Neuronal stem cell (in vitro differentiated cells): ENCODE measurements around the gene TRAPPC3.
A peak's percentile ranks its signal among the peaks of the same experiment; 100 is the strongest.

ENCODE experiments used
- DNase-seq: peaks from one replicate; pipeline ENCODE4 v3.0.0-alpha.2; 2013; ENCODE audit warnings: low spot score
- H2AFZ ChIP-seq: one replicate; pipeline ENCODE4 v1.6.1; 2013; ENCODE audit warnings: mild to moderate bottlenecking, low read length, inconsistent platforms
- H2AK5ac ChIP-seq: 2 replicates; pipeline ENCODE4 v1.6.1; 2013; ENCODE audit warnings: low read depth, mild to moderate bottlenecking, inconsistent platforms, low read length, moderate library complexity, mixed read lengths
- H2BK120ac ChIP-seq: 2 replicates; pipeline ENCODE4 v1.6.1; 2013; ENCODE audit warnings: low read depth, mild to moderate bottlenecking, inconsistent platforms, low read length, moderate library complexity, mixed read lengths
- H2BK12ac ChIP-seq: one replicate; pipeline ENCODE4 v1.6.1; 2013; ENCODE audit warnings: low read length, inconsistent platforms
- H2BK15ac ChIP-seq: 2 replicates; pipeline ENCODE4 v1.6.1; 2013; ENCODE audit warnings: mild to moderate bottlenecking, low read length, inconsistent platforms, mixed read lengths
- H2BK5ac ChIP-seq: one replicate; pipeline ENCODE4 v1.6.1; 2013; ENCODE audit warnings: inconsistent platforms, mild to moderate bottlenecking, low read length, moderate library complexity
- H3K14ac ChIP-seq: one replicate; pipeline ENCODE4 v1.6.1; 2013; ENCODE audit warnings: low read length, inconsistent platforms
- H3K18ac ChIP-seq: 2 replicates; pipeline ENCODE4 v1.6.1; 2013; ENCODE audit warnings: low read length, inconsistent platforms
- H3K23ac ChIP-seq: 2 replicates; pipeline ENCODE4 v1.6.1; 2013; ENCODE audit warnings: low read depth, mild to moderate bottlenecking, mixed read lengths, low read length, inconsistent platforms; ENCODE audit not compliant: poor library complexity
- H3K27ac ChIP-seq: replicated peaks from 3 replicates; pipeline ENCODE4 v1.5.1; 2013; ENCODE audit warnings: low read length, inconsistent platforms
- H3K27me3 ChIP-seq, 3 experiments: 2 replicates each; pipeline ENCODE4 v1.6.1; 2013; ENCODE audit warnings: low read length in 3 of 3, mild to moderate bottlenecking in 2 of 3, inconsistent platforms in 1 of 3, low read depth in 1 of 3, mixed read lengths in 1 of 3, moderate library complexity in 1 of 3; ENCODE audit not compliant: control insufficient read depth in 3 of 3, insufficient read depth in 3 of 3
- H3K36me3 ChIP-seq, 2 donors: replicated peaks in 1 of 2; 2 replicates each; pipeline ENCODE4 v1.6.1; 2013; ENCODE audit warnings: low read length in 2 of 2; ENCODE audit not compliant: control insufficient read depth in 2 of 2, insufficient read depth in 2 of 2
- H3K4ac ChIP-seq: 2 replicates; pipeline ENCODE4 v1.6.1; 2013; ENCODE audit warnings: inconsistent platforms, mild to moderate bottlenecking, low read length, moderate library complexity
- H3K4me1 ChIP-seq, 2 donors: 1 replicate in 1 of 2; 2 replicates in 1 of 2; pipeline ENCODE4 v1.6.1; 2013; ENCODE audit warnings: low read length in 2 of 2, low read depth in 1 of 2; ENCODE audit not compliant: control insufficient read depth in 2 of 2, insufficient read depth in 1 of 2
- H3K4me2 ChIP-seq: one replicate; pipeline ENCODE4 v1.6.1; 2013; ENCODE audit warnings: mild to moderate bottlenecking, low read length, inconsistent platforms; ENCODE audit not compliant: insufficient read depth, poor library complexity, severe bottlenecking
- H3K4me3 ChIP-seq, 2 donors: 2 replicates each; pipeline ENCODE4 v1.5.1; 2013; ENCODE audit warnings: low read length in 2 of 2, mild to moderate bottlenecking in 2 of 2, inconsistent platforms in 1 of 2, moderate library complexity in 1 of 2
- H3K79me1 ChIP-seq: one replicate; pipeline ENCODE4 v1.6.1; 2013; ENCODE audit warnings: low read depth, mild to moderate bottlenecking, inconsistent platforms, low read length, moderate library complexity
- H3K9ac ChIP-seq: one replicate; pipeline ENCODE4 v1.6.1; 2013; ENCODE audit warnings: mild to moderate bottlenecking, low read depth, low read length, inconsistent platforms; ENCODE audit not compliant: poor library complexity
- H3K9me3 ChIP-seq, 2 donors: replicated peaks in 1 of 2; 2 replicates each; pipeline versions ENCODE3 to v1.6.1; 2013; ENCODE audit warnings: low read length in 2 of 2, mild to moderate bottlenecking in 2 of 2, inconsistent platforms in 1 of 2, low read depth in 1 of 2, mixed read lengths in 1 of 2, moderate library complexity in 1 of 2; ENCODE audit not compliant: control insufficient read depth in 2 of 2, insufficient read depth in 1 of 2
- H4K8ac ChIP-seq: one replicate; pipeline ENCODE4 v1.6.1; 2013; ENCODE audit warnings: low read depth, mild to moderate bottlenecking, inconsistent platforms, low read length, moderate library complexity
- H4K91ac ChIP-seq: one replicate; pipeline ENCODE4 v1.6.1; 2013; ENCODE audit warnings: low read length, low read depth, mild to moderate bottlenecking, inconsistent platforms; ENCODE audit not compliant: poor library complexity
- WGBS, 2 donors: extraction: QIAGEN DNeasy Blood & Tissue Kit; methylation state at CpG; one replicate each; pipeline ENCODE4 v1.1.7; 2013; ENCODE audit warnings: missing lambda C conversion rate in 2 of 2, mixed read lengths in 1 of 2; ENCODE audit not compliant: insufficient read length in 2 of 2, insufficient replicate concordance in 1 of 2; ENCODE audit errors: extremely low coverage in 2 of 2; 5-methylcytosine and 5-hydroxymethylcytosine counted together

TRAPPC3 gene

GRCh38 chr1:36088577-36089392, 60.5 kb downstream of the TRAPPC3 start, which contains the start of gene ADPRS:
ADPRS (plus strand) TSS chr1:36088892; CDS start chr1:36088905, 13 bp downstream.
- Histone ChIP-seq H3K4ac (peak within 1 kb of the TSS; percentile 94), H3K14ac (peak within 1 kb of the TSS; percentile 98), H4K91ac (no peak within 1 kb of the TSS), H2BK12ac (no peak within 1 kb of the TSS), H4K8ac (peak within 1 kb of the TSS; percentile 99), H3K18ac (peak within 1 kb of the TSS; percentile 98), H2BK15ac (peak within 1 kb of the TSS; percentile 95), H3K9me3 (no peaks in the 10 kb centered on the region), H2AFZ (peak within 1 kb of the TSS; percentile 99), H2BK120ac (peak within 1 kb of the TSS; percentile 81), H3K27me3 (no peaks in the 10 kb centered on the region), H3K23ac (peak within 1 kb of the TSS; percentile 100), H3K36me3 (peaks cover 41 to 52% of the 10 kb centered on the region in 2 donors), H3K79me1 (peaks cover 19% of the 10 kb centered on the region), H3K4me1 (peaks cover 12 to 14% of the 10 kb centered on the region in 2 donors), H3K4me3 (peak within 1 kb of the TSS; percentile 97 to 98), H2BK5ac (peak within 1 kb of the TSS; percentile 90), H3K27ac (peak within 1 kb of the TSS; percentile 65), H2AK5ac (peak within 1 kb of the TSS; percentile 98), H3K4me2 (peak within 1 kb of the TSS; percentile 90), H3K9ac (peak within 1 kb of the TSS; percentile 99)
- DNase-seq: peak; percentile 87
- WGBS, 2 donors: no CpG with 5 or more reads among the region's 84 CpGs

GRCh38 chr1:36088265-36088576, 61.1 kb downstream of the TRAPPC3 start:
- Histone ChIP-seq H3K4ac (peak overlapping the region; percentile 81), H3K4me2 (peak overlapping the region; percentile 32), H2BK15ac (peak overlapping the region; percentile 95), H3K14ac (peak overlapping the region; percentile 27), H3K9me3 (no peaks in the 10 kb centered on the region), H2BK120ac (peak overlapping the region; percentile 81), H3K18ac (peak overlapping the region; percentile 93), H2AK5ac (peak overlapping the region; percentile 98), H3K4me1 (peaks cover 14% of the 10 kb centered on the region in 2 donors), H2BK12ac (no peak overlapping the region), H3K27ac (no peak overlapping the region), H3K36me3 (peaks cover 36 to 47% of the 10 kb centered on the region in 2 donors), H3K27me3 (no peaks in the 10 kb centered on the region), H2AFZ (peak overlapping the region; percentile 99), H3K4me3 (peak overlapping the region in 1 of 2 donors; percentile 98), H3K9ac (peak overlapping the region; percentile 74), H4K91ac (no peak overlapping the region), H2BK5ac (peak overlapping the region; percentile 90), H4K8ac (peak overlapping the region; percentile 75), H3K79me1 (peaks cover 19% of the 10 kb centered on the region), H3K23ac (no peak overlapping the region)
- no CpG with 5 or more reads among the region's 8 CpGs for WGBS, 2 donors
- DNase-seq: no peak

- Histone ChIP-seq H3K9me3 (no peaks in the 10 kb centered on the region), H3K79me1 (peaks cover 19% of the 10 kb centered on the region), H2BK15ac (peak overlapping the region; percentile 95), H2BK120ac (peak overlapping the region; percentile 81), H3K36me3 (peaks cover 28 to 39% of the 10 kb centered on the region in 2 donors), H2AFZ (peak overlapping the region; percentile 99), H2BK12ac (no peak overlapping the region), H3K4ac (peak overlapping the region; percentile 81), H3K18ac (no peak overlapping the region), H4K91ac (no peak overlapping the region), H3K27me3 (no peaks in the 10 kb centered on the region), H3K4me3 (peak overlapping the region in 1 of 2 donors; percentile 14), H3K4me1 (peaks cover 14% of the 10 kb centered on the region in 2 donors), H2AK5ac (peak overlapping the region; percentile 98), H3K9ac (peak overlapping the region; percentile 32), H3K23ac (peak overlapping the region; percentile 32), H2BK5ac (no peak overlapping the region), H3K4me2 (no peak overlapping the region), H3K14ac (no peak overlapping the region), H3K27ac (no peak overlapping the region), H4K8ac (no peak overlapping the region)
- no CpG with 5 or more reads among the region's 31 CpGs for WGBS, 2 donors
- DNase-seq: no peak
These were observed 61.8 kb downstream of the TRAPPC3 start for GRCh38 chr1:36087233-36088123.
